MG63 (cell line): ENCODE data around the gene CDNF. TPM values are rescaled to one million over a fixed set of nuclear protein-coding genes. Genes with fewer than 3 reads are reported as not detected.
"Not testable (repeated sequence)": the region's sequence is repeated elsewhere in the genome, so short reads cannot be mapped to it uniquely, and the experiment has no call there.

Experiments used
- DNase-seq: peaks from one replicate; pipeline ENCODE4 v3.0.0-alpha.2; 2020
- H3K27me3 ChIP-seq: fragments of 250-450 bp; sonication (Bioruptor Pico); 2 replicates; pipeline ENCODE4 v1.5.1; 2020; ENCODE audit warnings: mild to moderate bottlenecking, moderate library complexity
- H3K36me3 ChIP-seq: fragments of 250-450 bp; sonication (Bioruptor Pico); 2 replicates; pipeline ENCODE4 v1.5.1; 2020; ENCODE audit warnings: mild to moderate bottlenecking, moderate library complexity
- H3K4me3 ChIP-seq: fragments of 250-450 bp; sonication (Bioruptor Pico); 2 replicates; pipeline ENCODE4 v1.5.1; 2020; ENCODE audit warnings: mild to moderate bottlenecking, moderate library complexity
- H3K9me3 ChIP-seq: fragments of 250-450 bp; sonication (Bioruptor Pico); 2 replicates; pipeline ENCODE4 v1.5.1; 2020; ENCODE audit warnings: mild to moderate bottlenecking, moderate library complexity
- total RNA-seq: library from RNA; depleted of rRNA; stranded (reverse); fragments of >200 nt; shearing (Covaris generic); gene quantifications from 2 replicates; pipeline ENCODE4 v1.2.3, GENCODE V29; 2014; ENCODE audit warnings: low replicate concordance

CDNF gene
- total RNA-seq, 1 experiment from 2014 or later = 0.92 TPM

- Histone ChIP-seq H3K4me3 (no peak overlapping the region), H3K9me3 (no peaks in the 10 kb centered on the region), H3K36me3 (no peaks in the 10 kb centered on the region), H3K27me3 (no peaks in the 10 kb centered on the region)
- peak; percentile 74 for DNase-seq
Observed at GRCh38 chr10:14820010-14820774, 17.6 kb downstream of the CDNF start.

- H3K4me3 ChIP-seq, DNase-seq, H3K27me3 ChIP-seq, H3K9me3 ChIP-seq, H3K36me3 ChIP-seq: not testable (repeated sequence)
Observed at GRCh38 chr10:14816717-14817116, 21.1 kb downstream of the CDNF start.

GRCh38 chr10:14815681-14816080 lies 22.2 kb downstream of the CDNF start:
- Histone ChIP-seq H3K36me3 (no peaks in the 10 kb centered on the region), H3K4me3 (no peak overlapping the region), H3K9me3 (no peaks in the 10 kb centered on the region), H3K27me3 (no peaks in the 10 kb centered on the region)
- DNase-seq = no peak

GRCh38 chr10:14812271-14812670 lies 25.6 kb downstream of the CDNF start:
- H3K9me3 ChIP-seq = no peaks in the 10 kb centered on the region
- no peaks in the 10 kb centered on the region for H3K36me3 ChIP-seq
- H3K4me3 ChIP-seq = no peak overlapping the region
- no peaks in the 10 kb centered on the region for H3K27me3 ChIP-seq
- DNase-seq = no peak

GRCh38 chr10:14810969-14811953 lies 26.6 kb downstream of the CDNF start:
- Histone ChIP-seq H3K4me3 (no peak overlapping the region), H3K9me3 (no peaks in the 10 kb centered on the region), H3K36me3 (no peaks in the 10 kb centered on the region)

GRCh38 chr10:14806318-14806717 lies 31.5 kb downstream of the CDNF start:
- DNase-seq = no peak
- Histone ChIP-seq H3K36me3 (no peaks in the 10 kb centered on the region), H3K9me3 (no peaks in the 10 kb centered on the region)

More at GRCh38 chr10:14810969-14811953, 26.6 kb downstream of the CDNF start:
- H3K27me3 ChIP-seq = no peaks in the 10 kb centered on the region
- no peak for DNase-seq

GRCh38 chr10:14803827-14804226 lies 34.0 kb downstream of the CDNF start:
- Histone ChIP-seq H3K27me3 (no peaks in the 10 kb centered on the region), H3K9me3 (no peaks in the 10 kb centered on the region), H3K4me3 (no peak overlapping the region), H3K36me3 (no peaks in the 10 kb centered on the region)
- DNase-seq = no peak

More at GRCh38 chr10:14806318-14806717, 31.5 kb downstream of the CDNF start:
- Histone ChIP-seq H3K27me3 (no peaks in the 10 kb centered on the region), H3K4me3 (no peak overlapping the region)

- H3K4me3 ChIP-seq = no peak overlapping the region
- no peaks in the 10 kb centered on the region for H3K9me3 ChIP-seq
- H3K36me3 ChIP-seq = no peaks in the 10 kb centered on the region
- DNase-seq = peak; percentile 10
- no peaks in the 10 kb centered on the region for H3K27me3 ChIP-seq
Observed at GRCh38 chr10:14801723-14802122, 36.1 kb downstream of the CDNF start.

GRCh38 chr10:14800397-14800796 lies 37.4 kb downstream of the CDNF start:
- Histone ChIP-seq H3K27me3 (no peaks in the 10 kb centered on the region), H3K4me3 (no peak overlapping the region), H3K9me3 (no peaks in the 10 kb centered on the region), H3K36me3 (no peaks in the 10 kb centered on the region)
- DNase-seq = no peak

- no peaks in the 10 kb centered on the region for H3K27me3 ChIP-seq
- H3K9me3 ChIP-seq = no peaks in the 10 kb centered on the region
- H3K4me3 ChIP-seq = no peak overlapping the region
- no peaks in the 10 kb centered on the region for H3K36me3 ChIP-seq
- DNase-seq = no peak
Observed at GRCh38 chr10:14798636-14799035, 39.2 kb downstream of the CDNF start.

GRCh38 chr10:14787938-14788337 lies 49.9 kb downstream of the CDNF start:
- Histone ChIP-seq H3K4me3 (no peak overlapping the region), H3K9me3 (peaks cover 5% of the 10 kb centered on the region), H3K36me3 (no peaks in the 10 kb centered on the region), H3K27me3 (no peaks in the 10 kb centered on the region)
- no peak for DNase-seq

- Histone ChIP-seq H3K27me3 (no peaks in the 10 kb centered on the region), H3K9me3 (peaks cover 5% of the 10 kb centered on the region), H3K36me3 (no peaks in the 10 kb centered on the region), H3K4me3 (no peak overlapping the region)
- DNase-seq = no peak
Observed at GRCh38 chr10:14784459-14785055, 53.3 kb downstream of the CDNF start.

GRCh38 chr10:14782691-14783363 lies 55.0 kb downstream of the CDNF start:
- Histone ChIP-seq H3K4me3 (no peak overlapping the region), H3K27me3 (no peaks in the 10 kb centered on the region), H3K9me3 (peaks cover 5% of the 10 kb centered on the region), H3K36me3 (no peaks in the 10 kb centered on the region)
- peak; percentile 70 for DNase-seq

GRCh38 chr10:14781763-14782162 lies 56.1 kb downstream of the CDNF start:
- peaks cover 5% of the 10 kb centered on the region for H3K9me3 ChIP-seq
- DNase-seq = no peak
- H3K27me3 ChIP-seq = no peaks in the 10 kb centered on the region
- H3K4me3 ChIP-seq = no peak overlapping the region
- H3K36me3 ChIP-seq = no peaks in the 10 kb centered on the region

- Histone ChIP-seq H3K4me3 (no peak overlapping the region), H3K36me3 (no peaks in the 10 kb centered on the region)
Observed at GRCh38 chr10:14779001-14779651, 58.7 kb downstream of the CDNF start.

GRCh38 chr10:14776546-14776945 lies 61.3 kb downstream of the CDNF start:
- Histone ChIP-seq H3K27me3 (no peaks in the 10 kb centered on the region), H3K36me3 (no peaks in the 10 kb centered on the region), H3K9me3 (no peaks in the 10 kb centered on the region), H3K4me3 (no peak overlapping the region)
- no peak for DNase-seq

More at GRCh38 chr10:14779001-14779651, 58.7 kb downstream of the CDNF start:
- Histone ChIP-seq H3K27me3 (no peaks in the 10 kb centered on the region), H3K9me3 (no peaks in the 10 kb centered on the region)
- DNase-seq = peak; percentile 43
